Adrenal gland (tissue), 12 donors: Measurements from ENCODE around the gene CNTD1. TPM values are rescaled to one million over a fixed set of nuclear protein-coding genes. Genes with fewer than 3 reads are reported as not detected.

Source experiments
- DNase-seq, 7 donors: peaks; one replicate each; pipeline ENCODE4 v3.0.0-alpha.2; 2019 to 2020
- H3K27ac ChIP-seq, 5 donors: fragments of 200-600 bp; sonication (generic) in 4 of 5; 1 replicate in 3 of 5; 2 replicates in 2 of 5; pipeline versions ENCODE4 v1.5.1 to v1.8.0; 2016 to 2020; ENCODE audit warnings: mild to moderate bottlenecking in 1 of 5
- H3K27me3 ChIP-seq: fragments of 200-600 bp; 2 replicates; pipeline ENCODE4 v1.8.0; 2021
- H3K36me3 ChIP-seq, 2 donors: fragments of 200-600 bp; replicated peaks in 1 of 2; 1 replicate in 1 of 2; 2 replicates in 1 of 2; pipeline versions ENCODE4 v1.5.1 to v1.8.0; 2018 to 2022
- H3K4me1 ChIP-seq, 2 donors: fragments of 200-600 bp; replicated peaks in 1 of 2; 1 replicate in 1 of 2; 2 replicates in 1 of 2; pipeline versions ENCODE4 v1.5.1 to v1.8.0; 2018 to 2021
- H3K4me3 ChIP-seq, 4 donors: fragments of 200-600 bp; sonication (generic) in 3 of 4; one replicate each; pipeline ENCODE4 v1.5.1; 2016 to 2018
- H3K9me3 ChIP-seq, 3 donors: fragments of 200-600 bp; sonication (generic) in 1 of 3; replicated peaks in 1 of 3; 1 replicate in 2 of 3; 2 replicates in 1 of 3; pipeline versions ENCODE4 v1.5.1 to v1.8.0; 2016 to 2021
- CTCF ChIP-seq, 6 experiments: fragments of 450-650 bp in 4 of 6; fragments of 200-600 bp in 2 of 6; sonication (generic) in 1 of 6; IDR thresholded peaks; 1 replicate in 5 of 6; 2 replicates in 1 of 6; pipeline versions ENCODE4 v1.5.1 to v1.8.0; 2016 to 2021; ENCODE audit warnings: antibody characterized with exemption in 6 of 6, mild to moderate bottlenecking in 2 of 6, moderate library complexity in 1 of 6
- POLR2A ChIP-seq, 2 donors: fragments of 450-650 bp; IDR thresholded peaks; one replicate each; pipeline ENCODE4 v1.6.1; 2017; ENCODE audit warnings: antibody characterized with exemption in 2 of 2, mild to moderate bottlenecking in 2 of 2, moderate library complexity in 1 of 2
- WGBS, 4 donors: extraction: QIAGEN DNeasy Blood & Tissue Kit in 2 of 4; methylation state at CpG; one replicate each; pipeline versions ENCODE4 v1.1.5 to v1.1.7; 2013 to 2017; 5-methylcytosine and 5-hydroxymethylcytosine counted together
- intact Hi-C, 2 donors: fragments of 100-400 bp; cut with DNase I; formaldehyde crosslinking; loops; one replicate each; pipeline versions ENCODE4 v1.14.1 to v1.15.0; 2022 to 2023
- polyA plus RNA-seq, 3 donors: library from polyadenylated mRNA; stranded (reverse); fragments of 200-250 nt in 2 of 3; fragments of 350-450 nt in 1 of 3; fragmentation: Illumina TruSeq in 1 of 3; extraction: RNeasy Lipid Tissue Mini Kit (QIAGEN cat#74804) in 1 of 3; gene quantifications; one replicate each; pipeline ENCODE4 v1.2.3, GENCODE V29; 2013 to 2014
- total RNA-seq, 9 donors: library from RNA; depleted of rRNA in 4 of 9; stranded (reverse); fragments of >200 nt in 4 of 9; fragments of 120-200 nt in 1 of 9; fragmentation: NEBNext Ultra II Directional in 1 of 9; extraction: Animal tissue kit (Norgen Biotek cat#: 25700) in 1 of 9; gene quantifications; one replicate each; pipeline versions ENCODE4 v1.1.0 to v1.2.4, GENCODE V29; 2013 to 2023
- donor health status: healthy with polysubstance abuse.
- donor health status: Bipolar disorder and iron deficiency.
- donor health status: DM: yes; HTN: yes; CAD: no.
- donor health status: DM: no; HTN: no; CAD: no.
- donor health status: DM: no; HTN: no; CAD: no.
- donor health status: DM: yes; HTN: yes; CAD: no.

CNTD1 gene
- total and polyA plus RNA-seq, 12 donors = 0.24 to 8.2 (median 0.32) TPM; not detected in 5

- DNase-seq = no peak
- no peaks in the 10 kb centered on the region for H3K27me3 ChIP-seq
- H3K27ac ChIP-seq = no peak overlapping the region
- no peak for TF ChIP-seq CTCF (IDR thresholded peaks at IDR 0.05)
- TF ChIP-seq POLR2A (IDR thresholded peaks at IDR 0.05) = no peak
- intact Hi-C loops = no loop called here
- H3K9me3 ChIP-seq = no peaks in the 10 kb centered on the region
- WGBS, 4 donors = 44 to 62% (median 51%) methylated on average over 2 of the region's 2 CpGs
- H3K4me3 ChIP-seq = no peak overlapping the region
- peaks cover 0 to 4% of the 10 kb centered on the region in 2 donors for H3K4me1 ChIP-seq
- H3K36me3 ChIP-seq = no peaks in the 10 kb centered on the region
Measured at GRCh38 chr17:42803074-42803883, 4.6 kb downstream of the CNTD1 start.

- TF ChIP-seq POLR2A (IDR thresholded peaks at IDR 0.05) = no peak
- TF ChIP-seq CTCF (IDR thresholded peaks at IDR 0.05) = no peak
- no peak overlapping the region for H3K27ac ChIP-seq
- 84 to 96% (median 95%) methylated on average over 1 of the region's 1 CpG for WGBS, 4 donors
- DNase-seq = no peak
- no peak overlapping the region for H3K4me3 ChIP-seq
- H3K9me3 ChIP-seq = no peaks in the 10 kb centered on the region
- no peaks in the 10 kb centered on the region for H3K4me1 ChIP-seq
- H3K27me3 ChIP-seq = no peaks in the 10 kb centered on the region
- H3K36me3 ChIP-seq = no peaks in the 10 kb centered on the region
- intact Hi-C loops = no loop called here
Measured at GRCh38 chr17:42804918-42805367, 6.3 kb downstream of the CNTD1 start.

GRCh38 chr17:42806249-42806648, 7.6 kb downstream of the CNTD1 start:
- Histone ChIP-seq H3K27ac (no peak overlapping the region), H3K9me3 (no peaks in the 10 kb centered on the region), H3K36me3 (peaks cover 0 to 11% of the 10 kb centered on the region in 2 donors), H3K27me3 (no peaks in the 10 kb centered on the region), H3K4me3 (no peak overlapping the region), H3K4me1 (no peaks in the 10 kb centered on the region)
- WGBS, 4 donors = 91 to 100% (median 92%) methylated on average over 1 of the region's 1 CpG
- no peak for TF ChIP-seq POLR2A (IDR thresholded peaks at IDR 0.05)
- TF ChIP-seq CTCF (IDR thresholded peaks at IDR 0.05) = no peak
- intact Hi-C loops = no loop called here
- DNase-seq = peak in 1 of 7 donors; percentile 37

- TF ChIP-seq CTCF (IDR thresholded peaks at IDR 0.05) = no peak
- no peak for TF ChIP-seq POLR2A (IDR thresholded peaks at IDR 0.05)
- 18 to 27% (median 21%) methylated on average over 3 of the region's 3 CpGs for WGBS, 4 donors
- Histone ChIP-seq H3K9me3 (no peaks in the 10 kb centered on the region), H3K4me1 (no peaks in the 10 kb centered on the region), H3K27me3 (no peaks in the 10 kb centered on the region), H3K36me3 (peaks cover 0 to 38% of the 10 kb centered on the region in 2 donors), H3K27ac (no peak overlapping the region), H3K4me3 (no peak overlapping the region)
- peak; percentile 37 to 81 (median 73) for DNase-seq
- intact Hi-C loops = no loop called here
Measured at GRCh38 chr17:42809250-42809649, 10.6 kb downstream of the CNTD1 start.
